ENCODE results near the gene NR1H4.

DNA sequence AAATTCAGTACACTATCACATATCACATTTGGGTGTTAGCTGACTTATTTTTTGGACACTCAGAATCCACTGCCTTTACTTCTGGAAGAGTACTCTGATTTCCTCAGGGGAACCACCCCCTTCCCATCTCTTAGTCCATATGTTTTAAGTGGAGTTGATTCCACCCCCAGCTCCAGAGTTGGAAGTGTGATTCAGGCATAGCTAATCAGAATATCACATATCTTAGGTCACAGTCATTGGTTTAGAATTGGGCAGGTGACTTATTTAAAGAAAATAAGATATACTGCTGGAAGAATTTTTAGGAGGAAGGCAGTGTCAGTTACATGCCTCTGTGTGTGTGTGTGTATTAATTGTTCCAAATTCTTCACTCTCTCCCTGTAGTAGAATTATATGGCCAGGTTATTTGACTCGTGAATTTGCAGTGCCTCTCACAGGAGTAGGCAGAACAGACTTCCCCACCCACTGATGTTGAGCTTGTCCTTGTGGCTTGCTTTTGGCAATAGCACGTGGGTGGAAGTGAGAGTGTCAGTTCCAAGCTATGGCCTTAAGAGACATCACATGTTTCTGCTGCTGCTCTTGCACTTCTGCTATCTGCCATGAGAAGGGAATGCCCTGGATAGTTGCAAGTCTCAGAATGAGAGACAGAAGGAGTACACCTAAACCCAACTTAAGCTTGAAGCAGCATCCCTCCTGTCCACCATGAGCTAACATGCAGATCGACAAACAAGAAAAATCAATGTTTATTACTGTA, 93.4 kb downstream of the NR1H4 start:
- TF ChIP-seq, protein P1, sequence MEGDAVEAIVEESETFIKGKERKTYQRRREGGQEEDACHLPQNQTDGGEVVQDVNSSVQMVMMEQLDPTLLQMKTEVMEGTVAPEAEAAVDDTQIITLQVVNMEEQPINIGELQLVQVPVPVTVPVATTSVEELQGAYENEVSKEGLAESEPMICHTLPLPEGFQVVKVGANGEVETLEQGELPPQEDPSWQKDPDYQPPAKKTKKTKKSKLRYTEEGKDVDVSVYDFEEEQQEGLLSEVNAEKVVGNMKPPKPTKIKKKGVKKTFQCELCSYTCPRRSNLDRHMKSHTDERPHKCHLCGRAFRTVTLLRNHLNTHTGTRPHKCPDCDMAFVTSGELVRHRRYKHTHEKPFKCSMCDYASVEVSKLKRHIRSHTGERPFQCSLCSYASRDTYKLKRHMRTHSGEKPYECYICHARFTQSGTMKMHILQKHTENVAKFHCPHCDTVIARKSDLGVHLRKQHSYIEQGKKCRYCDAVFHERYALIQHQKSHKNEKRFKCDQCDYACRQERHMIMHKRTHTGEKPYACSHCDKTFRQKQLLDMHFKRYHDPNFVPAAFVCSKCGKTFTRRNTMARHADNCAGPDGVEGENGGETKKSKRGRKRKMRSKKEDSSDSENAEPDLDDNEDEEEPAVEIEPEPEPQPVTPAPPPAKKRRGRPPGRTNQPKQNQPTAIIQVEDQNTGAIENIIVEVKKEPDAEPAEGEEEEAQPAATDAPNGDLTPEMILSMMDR (conservative IDR thresholded peaks at IDR 0.05 in 1 of 2, IDR thresholded peaks at IDR 0.05 in 1 of 2; ENCODE audit: extremely low read depth in 1 of 2, insufficient read depth in 1 of 2, low read depth in 1 of 2, low read length in 2 of 2) = no peak
- no peak for TF ChIP-seq EZH2 (IDR thresholded peaks at IDR 0.05; ENCODE audit: borderline replicate concordance, low read length)
